ENCODE results near the gene UBE2E1.
"Not testable (repeated sequence)": the region's sequence is repeated elsewhere in the genome, so short reads cannot be mapped to it uniquely, and the experiment has no call there.

The UBE2E1 gene

DNA sequence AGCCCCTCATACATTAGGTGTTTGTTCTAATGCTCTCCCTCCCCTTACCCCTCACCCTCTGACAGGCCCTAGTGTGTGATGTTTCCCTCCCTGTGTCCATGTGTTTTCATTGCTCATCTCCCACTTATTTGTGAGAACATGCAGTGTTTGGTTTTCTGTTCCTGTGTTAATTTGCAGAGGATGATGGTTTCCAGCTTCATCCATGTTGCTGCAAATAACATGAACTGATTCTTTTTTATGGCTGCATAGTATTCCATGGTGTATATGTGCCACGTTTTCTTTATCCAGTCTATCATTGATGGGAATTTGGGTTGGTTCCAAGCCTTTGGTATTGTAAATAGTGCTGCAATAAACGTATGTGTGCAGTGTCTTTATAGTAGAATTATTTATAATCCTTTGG, 43.7 kb downstream of the UBE2E1 start:
- DNase-seq (ENCODE audit: low spot score) = not testable (repeated sequence)

- no peak for DNase-seq (ENCODE audit: low spot score)
Measured at GRCh38 chr3:23856286-23856685, 50.5 kb downstream of the UBE2E1 start.

DNA sequence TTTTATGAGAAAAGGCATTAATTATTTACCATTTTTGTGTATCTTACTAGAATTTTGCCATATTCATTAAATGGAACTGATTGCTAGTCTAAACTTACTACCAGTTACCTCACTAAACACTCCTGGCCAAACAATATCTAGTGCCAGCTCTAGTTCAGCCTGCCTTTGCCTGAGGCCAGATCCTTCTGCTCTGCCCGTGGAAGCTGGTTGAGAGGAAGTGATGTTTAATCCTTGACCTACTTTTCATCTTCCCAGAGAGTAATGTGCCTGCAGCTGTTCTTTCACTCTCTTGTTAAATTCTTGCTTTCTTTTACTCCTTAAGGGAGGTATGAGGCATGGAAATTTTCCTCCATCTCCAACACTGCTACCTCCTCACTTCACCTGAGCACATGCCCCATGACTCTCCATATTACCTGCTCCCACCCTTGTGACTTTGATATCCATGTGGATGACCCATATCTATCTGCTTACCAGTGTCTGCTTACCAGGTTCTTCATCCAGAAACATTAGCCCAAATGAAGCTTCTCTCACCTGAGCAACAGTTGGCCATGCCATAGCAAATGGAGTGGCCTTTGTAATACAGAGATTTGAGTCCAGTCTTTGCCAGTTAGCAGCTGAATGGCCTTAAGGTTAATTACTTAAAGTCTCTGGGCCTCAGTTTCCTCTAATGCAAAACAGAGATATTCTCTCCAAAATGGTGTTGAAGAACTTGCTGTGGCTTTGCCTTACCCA, 53.4 kb downstream of the UBE2E1 start:
- DNase-seq (ENCODE audit: low spot score) = no peak

DNA sequence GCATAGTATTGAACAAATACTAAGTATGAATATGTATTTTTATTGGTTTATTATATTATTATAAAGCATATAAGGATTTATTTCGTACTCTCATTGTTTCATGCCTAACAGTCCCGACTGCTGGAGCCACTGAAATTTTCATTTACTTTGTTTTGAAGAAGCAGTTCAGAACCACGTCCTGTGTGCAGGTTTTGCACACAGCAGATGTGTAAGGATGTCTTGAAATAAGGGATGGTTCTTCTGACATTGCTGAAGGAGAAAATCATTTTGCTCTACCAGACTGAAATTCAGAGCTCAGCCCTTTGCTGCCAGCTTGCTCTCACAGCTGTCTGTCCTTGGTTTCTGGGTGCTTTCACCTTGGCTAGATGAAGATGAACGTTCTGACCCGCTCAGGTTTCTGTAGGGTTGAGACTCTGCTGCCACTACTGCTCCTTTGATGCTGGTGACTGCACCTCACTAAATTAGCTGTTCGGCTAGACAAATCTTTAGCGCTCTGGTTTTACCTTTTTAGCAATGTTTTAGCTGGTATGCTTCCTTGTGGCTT, 54.2 kb downstream of the UBE2E1 start:
- DNase-seq (ENCODE audit: low spot score) = no peak

DNA sequence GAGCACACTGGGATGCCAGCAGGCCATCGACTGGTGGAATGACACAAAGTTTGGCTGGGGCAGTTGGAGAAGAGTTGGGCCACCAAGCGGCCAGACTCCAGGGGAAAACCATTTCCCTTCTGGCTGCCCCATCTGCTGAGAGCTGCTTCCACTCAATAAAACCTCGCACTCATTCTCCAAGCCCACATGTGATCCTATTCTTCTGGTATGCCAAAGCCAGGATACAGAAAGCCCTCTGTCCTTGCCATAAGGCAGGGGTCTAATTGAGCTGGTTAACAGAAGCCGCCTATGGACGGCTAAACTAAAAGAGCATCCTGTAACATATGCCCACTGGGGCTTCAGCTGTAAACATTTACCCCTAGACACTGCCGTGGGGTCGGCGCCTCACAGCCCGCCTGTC, 55.9 kb downstream of the UBE2E1 start:
- DNase-seq (ENCODE audit: low spot score) = no peak

- no peak for DNase-seq (ENCODE audit: low spot score)
Measured at GRCh38 chr3:23863060-23863459, 57.3 kb downstream of the UBE2E1 start.

GRCh38 chr3:23864931-23865330, 59.2 kb downstream of the UBE2E1 start:
- DNase-seq (ENCODE audit: low spot score) = no peak

DNA sequence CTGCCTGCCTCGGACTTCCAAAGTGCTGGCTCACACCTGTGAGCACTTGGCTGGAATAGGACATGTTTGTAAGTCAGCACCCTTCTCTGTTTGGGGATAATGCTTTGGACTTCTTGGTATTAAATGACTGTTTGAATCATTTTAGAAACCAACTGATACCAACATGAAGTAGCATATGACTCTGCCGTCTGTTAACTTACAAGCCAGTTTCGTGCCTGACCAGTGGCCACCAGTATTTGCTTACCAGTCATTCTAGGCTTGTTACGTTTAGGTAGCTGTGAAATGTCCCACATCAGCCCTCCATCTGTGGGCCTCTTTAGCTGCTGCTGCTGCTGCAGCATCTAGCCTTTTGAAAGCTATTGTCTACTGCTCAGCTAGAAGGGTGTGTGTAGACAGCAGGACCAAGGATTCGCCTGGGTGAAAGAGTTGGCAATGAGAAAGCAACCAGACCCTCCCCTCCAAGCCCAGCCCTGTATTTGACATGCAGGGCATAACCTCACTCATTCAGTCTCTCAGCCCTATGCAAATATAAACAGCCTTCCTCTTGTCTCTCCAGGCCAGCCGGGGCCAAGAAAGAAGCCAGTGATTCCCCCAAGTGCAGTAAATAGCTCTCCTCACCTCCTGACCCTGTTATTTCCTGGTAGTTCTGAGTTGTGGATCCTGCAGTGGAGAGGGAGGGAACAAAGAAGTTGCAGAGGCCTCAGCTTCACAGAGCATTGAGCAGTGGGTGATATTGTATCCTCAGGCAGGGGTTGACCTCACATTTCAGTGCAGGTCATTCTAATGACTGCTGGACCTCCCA, 60.0 kb downstream of the UBE2E1 start:
- peak; percentile 76 for DNase-seq (ENCODE audit: low spot score)

GRCh38 chr3:23867400-23867799, 61.6 kb downstream of the UBE2E1 start:
- no peak for DNase-seq (ENCODE audit: low spot score)

DNA sequence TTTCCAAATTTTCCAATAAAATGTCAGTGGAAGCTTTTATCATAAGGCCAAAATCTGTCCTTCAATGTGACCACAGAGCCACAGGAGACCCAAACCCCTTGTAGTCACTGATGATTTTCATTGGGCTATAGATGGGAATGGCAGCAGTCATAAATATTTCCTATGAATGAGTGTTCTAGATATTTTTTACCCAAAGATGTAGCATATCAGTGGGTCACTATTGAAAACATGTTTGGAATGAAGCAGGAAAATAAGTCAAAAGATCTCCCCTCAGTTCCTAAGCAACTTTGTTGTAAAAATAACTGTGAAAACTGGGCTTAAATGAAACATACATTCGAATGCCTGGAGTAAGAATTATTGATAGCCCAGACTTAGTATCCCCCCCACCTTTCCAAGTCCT, 62.1 kb downstream of the UBE2E1 start:
- DNase-seq (ENCODE audit: low spot score) = no peak

- DNase-seq (ENCODE audit: low spot score) = no peak
Measured at GRCh38 chr3:23869977-23870662, 64.4 kb downstream of the UBE2E1 start.

GRCh38 chr3:23870663-23871043, 64.9 kb downstream of the UBE2E1 start:
- not testable (repeated sequence) for DNase-seq (ENCODE audit: low spot score)

GRCh38 chr3:23871361-23871760, 65.6 kb downstream of the UBE2E1 start:
- not testable (repeated sequence) for DNase-seq (ENCODE audit: low spot score)

GRCh38 chr3:23872330-23872729, 66.6 kb downstream of the UBE2E1 start:
- no peak for DNase-seq (ENCODE audit: low spot score)

GRCh38 chr3:23873941-23874340, 68.2 kb downstream of the UBE2E1 start:
- no peak for DNase-seq (ENCODE audit: low spot score)

GRCh38 chr3:23874359-23875112, 68.8 kb downstream of the UBE2E1 start:
- DNase-seq (ENCODE audit: low spot score) = no peak

- DNase-seq (ENCODE audit: low spot score) = no peak
Measured at GRCh38 chr3:23875113-23875725, 69.5 kb downstream of the UBE2E1 start.

DNA sequence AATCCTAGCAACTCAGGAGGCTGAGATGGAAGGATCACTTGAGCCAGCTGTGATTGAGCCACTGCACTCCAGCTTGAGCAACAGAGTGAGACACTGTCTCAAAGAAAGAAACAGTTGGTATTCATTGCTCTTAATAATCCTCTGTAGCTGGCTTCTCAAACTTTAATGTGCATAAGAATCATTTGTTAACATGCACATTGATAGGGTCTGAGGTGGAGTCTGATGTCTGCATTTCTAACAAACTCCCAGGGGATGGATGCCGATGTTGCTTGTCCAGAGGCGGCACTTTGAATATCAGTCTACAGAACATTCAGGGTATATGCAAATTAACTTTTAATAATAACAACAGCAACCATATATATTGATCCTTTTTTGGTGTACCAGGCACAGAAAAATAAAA, 71.2 kb downstream of the UBE2E1 start:
- DNase-seq (ENCODE audit: low spot score) = no peak

- no peak for DNase-seq (ENCODE audit: low spot score)
Measured at GRCh38 chr3:23877329-23877980, 71.7 kb downstream of the UBE2E1 start.

GRCh38 chr3:23879485-23879884, 73.7 kb downstream of the UBE2E1 start:
- DNase-seq (ENCODE audit: low spot score) = no peak

Data from putamen (tissue), 1 donor.